GM19455 (cell line): Measurements from ENCODE around the gene MBD3L2B.

Experiments used
- ATAC-seq: cut with Tn5 transposase; IDR thresholded peaks from one replicate; pipeline ENCODE4 v1.9.1; 2021; ENCODE audit not compliant: unreplicated experiment

MBD3L2B gene

DNA sequence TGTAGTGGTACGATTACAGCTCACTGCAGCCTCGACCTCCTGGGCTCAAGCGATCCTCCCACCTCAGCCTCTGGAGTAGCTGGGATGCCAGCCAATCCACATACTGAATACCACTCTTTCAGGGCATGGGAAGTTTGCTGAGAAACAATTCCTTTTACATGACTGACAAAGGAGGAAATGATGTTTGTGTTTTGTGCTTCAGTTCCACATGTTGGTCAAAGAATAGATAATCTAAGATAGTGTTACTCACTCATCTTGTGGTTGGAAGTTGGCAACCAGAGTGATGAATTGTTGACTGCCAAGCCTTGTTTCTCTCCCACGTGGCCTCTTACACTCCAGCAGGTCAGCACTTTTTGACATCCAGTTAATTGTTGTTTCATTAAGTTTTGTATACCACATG lies 7.6 kb downstream of the MBD3L2B start:
- no peak for ATAC-seq

DNA sequence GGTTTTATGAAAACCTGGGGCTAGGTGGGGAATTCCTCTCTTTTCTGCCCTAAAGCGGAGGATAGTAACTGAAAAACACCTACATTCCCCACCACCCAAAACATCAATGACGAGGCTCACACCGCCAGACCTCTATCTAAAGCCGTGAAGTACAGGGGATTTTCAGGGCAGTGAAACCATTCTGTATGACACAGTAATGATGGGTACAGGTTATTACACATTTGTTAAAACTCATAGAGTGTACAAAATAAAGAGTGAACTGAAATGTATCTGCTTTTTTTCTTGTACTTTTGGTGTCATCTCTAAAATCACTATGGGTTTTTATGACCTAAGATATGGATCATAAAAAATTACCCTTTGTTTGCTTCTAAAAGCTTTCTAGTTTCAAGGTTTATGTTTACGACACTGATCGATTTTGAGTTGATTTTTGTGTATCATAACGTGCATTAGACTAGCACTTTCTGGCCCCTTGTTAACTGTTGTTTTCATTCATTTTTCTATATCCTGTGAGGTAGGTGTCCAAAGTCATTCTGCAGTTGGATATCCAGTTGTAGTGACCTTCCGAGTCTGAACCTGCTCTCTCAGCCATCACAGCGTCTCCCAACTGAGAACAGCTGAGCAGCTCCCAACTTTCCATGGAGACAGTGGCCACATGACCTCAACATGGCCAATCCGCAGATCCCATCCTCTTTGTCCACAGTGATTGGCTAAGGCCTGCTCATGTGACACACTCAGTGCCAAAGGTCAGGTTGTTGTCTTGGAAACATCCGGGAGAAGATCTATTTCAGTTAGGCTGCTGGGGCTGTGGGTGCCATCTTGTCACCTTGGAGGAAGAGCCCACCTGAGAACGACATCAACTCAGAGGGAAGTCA lies 10.3 kb downstream of the MBD3L2B start:
- ATAC-seq = no peak

DNA sequence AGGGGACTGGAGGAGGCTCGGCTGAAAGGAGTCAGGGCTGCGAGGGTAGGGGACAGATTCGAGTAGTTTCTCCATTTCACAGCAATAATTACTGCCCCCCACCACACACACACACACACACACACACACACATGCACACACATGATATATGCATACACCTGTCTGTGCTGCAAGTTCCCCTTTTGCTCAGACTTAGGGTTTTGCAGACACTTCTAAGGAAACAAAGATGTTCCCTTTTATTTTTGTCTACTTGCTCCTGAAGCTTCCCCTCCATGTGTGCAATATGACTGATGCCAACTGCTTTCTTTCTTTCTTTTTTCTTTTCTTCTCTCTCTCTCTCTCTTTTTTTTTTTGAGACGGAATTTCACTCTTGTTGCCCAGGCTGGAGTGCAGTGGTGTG lies 13.4 kb downstream of the MBD3L2B start:
- no peak for ATAC-seq

DNA sequence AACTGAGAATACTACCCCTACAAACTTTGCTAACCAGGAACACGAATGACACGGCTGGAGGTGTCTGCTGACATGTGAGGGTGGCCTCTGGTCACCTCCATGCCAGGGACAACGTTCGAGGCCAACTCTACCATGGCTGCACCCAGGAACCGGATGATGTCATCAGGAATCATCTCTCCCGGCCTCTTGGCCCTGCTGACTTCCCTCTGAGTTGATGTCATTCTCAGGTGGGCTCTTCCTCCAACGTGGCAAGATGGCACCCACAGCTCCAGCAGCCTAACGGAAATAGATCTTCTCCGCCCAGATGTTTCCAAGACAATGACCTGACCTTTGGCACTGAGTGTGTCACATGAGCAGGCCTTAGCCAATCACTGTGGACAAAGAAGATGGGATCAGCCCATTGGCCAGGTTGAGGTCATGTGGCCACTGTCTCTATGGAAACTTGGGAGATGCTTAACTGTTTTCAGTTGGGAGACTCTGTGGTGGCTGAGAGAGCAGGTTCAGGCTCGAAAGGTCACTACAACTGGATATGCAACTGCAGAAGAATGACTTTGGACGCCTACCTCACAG lies 15.0 kb downstream of the MBD3L2B start:
- ATAC-seq = no peak

DNA sequence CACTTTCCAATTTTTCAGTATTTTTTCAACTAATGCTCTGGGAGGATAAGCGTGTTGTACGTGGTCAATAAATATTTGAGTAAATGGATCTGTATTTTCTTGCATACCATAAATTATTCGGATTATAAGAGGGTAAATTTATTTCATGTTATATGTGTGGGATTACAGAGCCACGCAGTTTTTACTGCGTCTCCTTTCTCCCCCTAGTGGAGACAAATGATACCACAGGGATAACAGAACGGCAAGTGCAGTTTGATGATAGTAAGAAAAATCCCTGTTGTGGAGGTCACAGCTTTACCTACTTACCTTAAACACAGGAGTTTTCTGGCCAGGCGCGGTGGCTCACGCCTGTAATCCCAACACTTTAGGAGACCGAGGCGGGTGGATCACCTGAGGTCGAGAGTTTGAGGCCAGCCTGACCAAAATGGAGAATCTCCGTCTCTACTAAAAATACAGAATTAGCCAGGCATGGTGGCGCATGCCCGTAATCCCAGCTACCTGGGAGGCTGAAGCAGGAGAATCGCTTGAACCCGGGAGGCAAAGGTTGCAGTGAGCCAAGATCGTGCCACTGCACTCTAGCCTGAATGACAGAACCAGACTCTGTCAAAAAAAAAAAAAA lies 16.8 kb downstream of the MBD3L2B start:
- no peak for ATAC-seq

DNA sequence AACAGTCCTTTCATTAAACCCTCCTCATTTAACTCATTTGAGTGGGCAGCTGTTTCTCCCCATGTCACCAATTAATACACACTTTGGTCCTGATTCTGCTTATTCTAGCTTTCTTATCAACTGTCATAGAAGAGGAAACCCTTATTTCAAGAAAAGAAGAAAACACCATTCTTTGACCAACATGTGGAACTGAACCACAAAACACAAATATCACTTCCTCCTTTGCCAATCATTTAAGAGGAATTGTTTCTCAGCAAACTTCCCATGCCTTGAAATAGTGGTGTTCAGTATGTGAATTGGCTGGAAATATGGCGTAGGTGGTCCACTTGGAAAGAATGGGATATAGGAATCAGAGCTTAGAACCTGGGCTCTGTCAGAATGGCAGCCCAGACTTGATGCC lies 20.4 kb downstream of the MBD3L2B start:
- no peak for ATAC-seq

DNA sequence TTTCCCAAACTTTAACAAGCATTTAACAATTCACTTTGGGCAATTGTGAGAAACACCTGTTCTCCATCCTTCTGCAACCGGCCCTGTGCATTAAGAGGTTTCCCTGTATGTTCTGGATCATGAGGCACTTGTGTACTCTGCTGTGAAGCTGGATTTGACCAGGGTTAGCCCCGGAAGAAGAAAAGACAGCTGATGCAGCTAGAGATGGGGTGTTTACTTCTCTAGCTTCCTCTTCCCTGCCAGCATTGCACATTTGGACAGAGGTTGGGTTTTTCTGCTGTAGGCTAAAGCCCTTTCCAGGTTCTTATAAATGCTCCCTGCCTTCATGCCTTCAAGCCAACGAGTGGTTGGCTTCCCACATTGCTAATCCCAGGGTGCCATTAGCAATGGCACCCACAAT lies 20.9 kb downstream of the MBD3L2B start:
- no peak for ATAC-seq

DNA sequence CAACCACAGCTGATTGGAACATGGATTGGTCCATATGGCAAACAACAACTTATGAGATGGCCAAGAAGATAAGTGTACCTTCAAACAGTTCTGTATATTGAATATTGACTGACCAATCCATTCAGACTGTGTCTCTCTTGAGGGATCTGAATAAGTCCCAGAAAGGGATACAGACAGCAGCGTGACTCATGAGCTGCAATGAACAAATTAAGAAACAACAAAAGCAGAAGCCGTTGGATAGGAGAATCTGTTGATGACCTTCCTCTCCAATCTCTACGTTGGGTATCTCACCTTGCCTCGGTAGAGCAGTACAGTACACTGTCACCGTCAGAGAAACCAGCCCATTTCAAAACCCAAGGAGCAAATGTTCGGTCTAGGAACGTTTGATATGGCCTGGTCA lies 21.3 kb downstream of the MBD3L2B start:
- no peak for ATAC-seq

DNA sequence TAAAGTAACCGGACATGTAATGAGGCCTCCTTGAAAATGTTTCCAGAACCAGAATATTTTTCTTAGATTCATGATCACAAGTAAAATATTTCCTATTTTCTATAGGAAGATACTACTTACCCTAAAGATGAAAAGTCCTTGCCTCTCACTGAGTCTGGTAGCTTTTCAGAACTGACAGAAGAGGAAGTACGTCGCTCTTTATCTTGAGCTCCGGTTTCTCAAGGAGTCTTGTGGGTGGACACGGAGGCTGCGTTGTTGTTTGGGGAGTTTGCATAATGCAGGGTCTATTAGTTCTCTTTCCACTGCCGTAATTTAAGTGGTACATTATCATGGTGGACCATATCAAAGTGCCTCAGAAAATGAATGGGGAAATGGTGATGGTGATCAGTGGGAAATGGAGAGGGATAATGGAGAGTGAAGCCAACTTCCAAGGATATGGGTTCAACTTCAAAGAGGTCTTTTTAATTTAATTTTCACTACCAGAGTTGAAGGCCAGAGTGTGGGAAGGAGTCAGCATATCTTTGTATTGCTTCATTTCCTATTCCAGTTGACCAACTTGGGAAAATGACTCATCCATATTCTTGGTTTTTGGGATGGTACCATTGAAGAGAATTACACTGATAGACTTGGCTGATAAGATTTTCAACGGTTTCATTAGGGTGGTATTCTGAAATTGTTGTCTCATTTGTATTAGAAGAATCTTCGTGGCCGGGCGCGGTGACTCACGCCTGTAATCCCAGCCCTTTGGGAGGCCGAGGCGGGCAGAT lies 23.4 kb downstream of the MBD3L2B start:
- no peak for ATAC-seq

DNA sequence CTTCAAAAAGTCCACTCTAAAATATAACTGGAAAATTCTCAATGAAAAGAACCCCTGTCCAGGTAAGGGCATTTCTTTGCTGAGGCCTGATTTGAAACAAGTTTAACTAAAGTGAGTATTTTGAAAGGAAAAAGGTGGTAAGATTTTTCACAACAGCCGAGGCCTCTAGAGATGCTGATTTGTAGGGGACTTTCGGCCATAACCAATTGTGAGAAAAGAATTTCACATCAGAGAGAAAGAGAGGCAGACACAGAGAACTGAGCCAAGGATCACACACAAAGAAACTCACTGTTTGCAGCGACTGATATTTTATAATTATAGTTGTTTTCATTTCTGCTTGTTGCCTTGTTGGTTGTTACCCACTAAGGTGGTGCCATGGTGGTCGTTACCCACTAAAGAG lies 24.4 kb downstream of the MBD3L2B start:
- no peak for ATAC-seq

DNA sequence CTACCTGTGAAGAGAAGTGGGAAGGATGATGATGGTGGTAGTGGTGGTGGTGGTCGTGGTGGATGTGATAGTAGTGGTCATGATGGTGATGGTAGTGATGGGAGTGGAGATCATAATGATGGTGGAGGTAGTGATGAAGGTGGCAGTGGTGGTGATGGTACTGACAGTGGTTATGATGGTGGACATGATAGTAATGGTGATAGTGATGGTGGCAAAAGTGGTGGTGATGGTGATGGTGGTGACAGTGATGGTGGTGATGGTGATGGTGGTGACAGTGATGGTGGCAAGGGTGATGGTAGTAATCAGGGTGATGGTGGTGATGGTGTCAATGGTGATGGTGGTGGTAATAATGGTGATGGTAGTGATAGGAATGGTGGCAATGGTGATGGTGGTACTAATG lies 26.2 kb downstream of the MBD3L2B start:
- ATAC-seq = no peak

DNA sequence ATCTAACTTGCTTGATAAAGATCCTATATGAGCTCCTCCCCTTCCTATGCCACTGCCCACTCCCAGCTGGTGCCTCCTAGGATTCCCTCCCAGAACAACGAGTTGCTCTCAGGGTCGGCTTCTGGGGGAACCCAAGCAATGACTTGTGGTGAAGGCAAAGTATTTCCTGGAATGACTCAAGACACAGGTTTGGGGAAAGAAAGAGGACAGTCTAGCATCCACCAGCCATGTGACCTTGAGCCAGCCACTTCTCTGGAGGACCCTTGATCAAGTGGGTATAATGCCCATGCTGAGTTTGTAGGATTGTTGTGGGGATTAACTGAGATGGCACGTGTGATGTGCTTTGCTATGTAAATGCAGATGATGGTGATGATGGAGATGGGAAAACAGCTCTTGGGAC lies 33.0 kb downstream of the MBD3L2B start:
- ATAC-seq = no peak

DNA sequence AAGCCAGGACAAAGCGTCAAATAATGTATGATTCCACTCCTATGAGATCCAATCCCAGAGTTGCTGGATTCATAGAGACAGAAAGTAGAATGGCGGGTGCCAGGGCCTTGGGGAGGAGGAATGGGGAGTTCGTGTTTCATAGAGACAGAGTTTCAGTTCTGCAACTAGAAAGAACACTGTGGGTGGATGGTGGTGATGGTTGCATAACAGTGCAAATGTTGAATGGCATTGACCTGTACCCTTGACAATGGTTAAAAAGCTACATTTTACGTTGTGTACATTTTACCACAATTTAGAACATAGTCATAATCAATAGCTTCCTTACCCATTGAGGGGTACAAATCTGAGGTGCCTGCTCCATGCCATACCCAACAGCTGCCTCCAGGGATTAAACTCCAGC lies 33.4 kb downstream of the MBD3L2B start:
- no peak for ATAC-seq

DNA sequence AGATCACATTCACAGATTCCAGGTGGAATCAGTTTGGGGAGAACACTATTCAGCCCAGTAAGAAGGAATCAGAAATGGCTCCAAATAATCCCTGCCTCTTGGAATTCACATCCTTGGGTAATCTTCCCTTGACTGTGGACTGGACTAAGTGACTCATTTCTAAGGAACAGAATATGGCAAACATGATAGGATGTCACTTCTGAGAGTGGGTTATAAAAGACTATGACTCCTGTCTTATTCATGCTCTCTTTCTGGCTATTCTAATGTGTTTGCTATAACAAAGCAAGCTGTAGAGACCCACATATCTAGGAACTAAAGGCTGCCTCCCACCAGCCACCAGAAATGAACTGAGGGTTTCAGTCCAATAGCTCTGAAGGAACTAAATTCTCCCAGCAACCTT lies 37.8 kb downstream of the MBD3L2B start:
- no peak for ATAC-seq

DNA sequence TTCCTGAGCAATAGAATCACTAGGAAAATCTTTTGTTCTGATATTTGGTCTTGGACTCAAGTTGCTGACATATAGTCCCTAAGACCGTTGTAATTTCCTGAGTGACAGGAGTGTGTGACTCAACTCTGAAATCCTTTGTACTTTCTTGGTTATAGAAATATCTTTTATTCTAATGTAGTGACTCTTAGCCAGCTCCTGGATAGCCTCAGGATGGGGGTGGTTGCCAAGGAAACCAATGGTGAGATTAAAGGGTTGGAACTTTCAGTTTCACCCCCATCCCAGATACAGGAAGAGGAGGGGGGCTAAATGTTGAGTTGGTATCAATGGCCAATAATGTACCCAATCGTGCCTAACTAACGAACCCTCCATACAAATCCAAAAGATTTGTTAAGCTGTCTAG lies 41.8 kb downstream of the MBD3L2B start:
- ATAC-seq = no peak

DNA sequence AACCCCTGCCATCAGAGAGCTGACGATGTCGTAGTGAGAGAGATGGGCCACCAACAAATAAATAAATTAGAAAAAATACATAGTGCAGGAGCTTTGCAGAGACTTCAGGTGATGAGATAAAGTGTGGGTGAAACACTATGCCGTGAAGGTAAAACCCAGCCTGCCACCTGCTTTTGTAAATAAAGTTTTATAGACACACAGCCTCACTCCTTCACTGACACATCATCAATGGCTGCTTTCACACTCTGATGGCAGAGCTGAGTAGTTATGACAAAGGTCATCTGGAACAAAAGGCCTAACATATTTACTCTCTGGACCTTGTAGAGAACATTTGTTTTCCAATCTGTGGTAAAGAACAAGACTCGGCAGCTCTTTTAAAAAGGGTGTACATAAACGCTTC lies 45.0 kb downstream of the MBD3L2B start:
- no peak for ATAC-seq

DNA sequence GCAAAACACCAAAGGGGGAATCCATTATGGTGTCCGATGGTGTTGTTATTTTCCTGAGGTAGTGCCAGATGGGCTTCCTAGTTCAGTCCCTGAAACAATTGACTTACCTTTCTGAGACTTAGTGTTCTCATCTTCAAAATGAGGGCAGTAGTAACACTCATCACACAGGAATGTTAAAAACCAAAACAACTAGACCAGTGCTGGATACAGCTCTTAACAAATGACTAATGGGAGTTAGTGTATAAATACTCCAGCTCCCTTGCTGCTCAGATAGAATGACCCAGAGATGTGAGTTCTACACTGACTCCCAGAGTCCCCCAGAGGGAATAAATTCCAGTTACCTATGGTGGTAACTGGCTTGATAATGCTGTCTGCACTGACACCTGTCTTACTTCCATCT lies 49.9 kb downstream of the MBD3L2B start:
- ATAC-seq = no peak

DNA sequence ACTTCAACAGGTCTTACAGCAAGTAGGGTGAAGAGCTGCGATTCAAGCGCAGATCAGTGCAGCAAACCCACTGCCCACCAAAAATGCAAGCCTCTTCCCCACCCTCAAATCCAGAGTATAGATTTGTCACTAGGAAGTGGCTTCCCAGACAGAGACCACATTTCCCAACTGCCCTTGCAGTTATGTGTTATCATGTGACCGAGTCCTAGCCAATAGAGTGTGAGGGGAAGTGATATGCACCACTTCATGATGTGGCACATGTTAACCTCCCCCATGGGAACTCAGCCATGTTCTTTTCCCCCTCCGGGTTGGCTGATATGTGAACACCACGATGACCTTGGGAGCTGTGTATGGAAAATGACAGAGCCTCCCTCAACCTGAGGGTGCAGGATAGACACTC lies 50.8 kb downstream of the MBD3L2B start:
- no peak for ATAC-seq

DNA sequence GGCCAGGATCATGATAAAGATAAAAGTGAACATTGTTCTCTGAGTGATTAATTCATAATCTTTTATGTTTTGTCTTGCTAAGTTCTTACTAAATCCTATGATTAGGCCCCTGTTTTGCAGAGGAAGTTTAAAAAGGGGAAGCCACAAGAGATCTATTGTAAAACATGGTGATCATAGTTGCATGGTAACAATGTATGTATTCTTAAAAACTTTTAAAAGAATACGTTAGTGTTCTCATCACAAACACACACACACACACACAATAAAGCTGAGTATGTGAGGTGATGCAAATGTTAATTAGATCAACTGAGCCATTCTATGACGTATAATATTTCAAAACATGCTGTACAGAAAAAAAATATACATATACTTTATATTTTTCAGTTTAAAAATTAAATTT lies 51.2 kb downstream of the MBD3L2B start:
- ATAC-seq = no peak

DNA sequence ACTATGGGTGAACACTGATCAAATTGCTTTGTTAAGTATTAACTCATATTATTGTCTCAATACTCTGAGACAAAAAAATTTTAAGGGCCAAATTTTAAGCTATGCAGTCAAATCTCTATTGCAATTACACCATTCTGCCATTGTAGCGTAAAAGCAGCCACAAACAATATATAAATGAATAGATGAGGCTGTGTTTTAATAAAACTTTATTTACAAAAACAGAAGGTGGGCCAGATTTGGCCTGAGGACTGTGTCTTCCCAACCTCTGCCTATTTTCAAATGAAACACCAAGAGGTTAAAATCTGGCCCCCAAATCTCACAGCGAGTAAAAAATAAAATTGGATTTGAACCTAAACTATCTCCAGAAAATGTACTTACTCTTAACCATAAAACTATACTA lies 51.7 kb downstream of the MBD3L2B start:
- no peak for ATAC-seq
